ENCODE measurements around the gene SMAD7. TPM values are rescaled to one million over a fixed set of nuclear protein-coding genes. Genes with fewer than 3 reads are reported as not detected.
A peak's percentile ranks its signal among the peaks of the same experiment; 100 is the strongest.

Gene SMAD7
- polyA plus RNA-seq, 3 donors = 6.8 to 53.8 (median 18.1) TPM

DNA sequence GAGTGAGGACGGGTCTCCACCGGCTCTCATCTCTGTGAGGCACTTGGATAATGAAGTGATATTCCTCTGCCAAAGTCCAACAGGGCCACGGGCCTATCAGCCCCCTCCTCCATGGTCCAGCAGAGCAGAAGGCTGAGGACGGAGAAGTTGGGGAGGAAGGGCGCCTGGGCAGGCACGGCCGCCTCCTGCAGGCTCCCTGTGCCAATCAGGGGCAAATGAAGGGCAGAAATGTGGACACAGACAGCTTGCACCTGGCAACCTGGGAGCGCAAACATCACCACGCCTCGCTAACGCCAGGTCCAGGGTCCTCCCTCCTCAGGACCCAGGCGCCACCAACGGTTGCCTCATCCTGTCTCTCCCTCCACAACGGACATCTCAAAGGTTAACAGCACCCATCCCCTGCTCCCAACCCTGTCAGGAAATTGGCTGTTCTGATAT, 24.3 kb downstream of the SMAD7 start:
- H3K27ac ChIP-seq (ENCODE audit: low read depth, low read length) = no peak overlapping the region
- WGBS, 3 donors = 74 to 85% (median 81%) methylated on average over 14 of the region's 14 CpGs

DNA sequence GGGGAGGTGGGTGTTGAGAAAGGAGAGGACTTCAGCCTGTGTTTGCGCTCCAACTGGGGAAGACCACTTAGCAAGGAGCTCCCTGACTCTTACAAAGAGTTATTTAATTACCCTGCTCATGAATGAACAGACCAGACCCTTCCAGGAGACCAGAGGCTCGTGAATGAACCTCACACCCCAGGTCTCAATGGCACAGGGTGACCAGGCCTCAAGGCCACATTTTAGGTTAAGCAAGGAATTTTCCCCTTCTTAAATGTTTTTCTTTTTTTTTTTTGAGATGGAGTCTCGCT, 25.3 kb downstream of the SMAD7 start:
- H3K27ac ChIP-seq (ENCODE audit: low read depth, low read length) = no peak overlapping the region
- WGBS, 3 donors = 86 to 92% (median 90%) methylated on average over 3 of the region's 3 CpGs

DNA sequence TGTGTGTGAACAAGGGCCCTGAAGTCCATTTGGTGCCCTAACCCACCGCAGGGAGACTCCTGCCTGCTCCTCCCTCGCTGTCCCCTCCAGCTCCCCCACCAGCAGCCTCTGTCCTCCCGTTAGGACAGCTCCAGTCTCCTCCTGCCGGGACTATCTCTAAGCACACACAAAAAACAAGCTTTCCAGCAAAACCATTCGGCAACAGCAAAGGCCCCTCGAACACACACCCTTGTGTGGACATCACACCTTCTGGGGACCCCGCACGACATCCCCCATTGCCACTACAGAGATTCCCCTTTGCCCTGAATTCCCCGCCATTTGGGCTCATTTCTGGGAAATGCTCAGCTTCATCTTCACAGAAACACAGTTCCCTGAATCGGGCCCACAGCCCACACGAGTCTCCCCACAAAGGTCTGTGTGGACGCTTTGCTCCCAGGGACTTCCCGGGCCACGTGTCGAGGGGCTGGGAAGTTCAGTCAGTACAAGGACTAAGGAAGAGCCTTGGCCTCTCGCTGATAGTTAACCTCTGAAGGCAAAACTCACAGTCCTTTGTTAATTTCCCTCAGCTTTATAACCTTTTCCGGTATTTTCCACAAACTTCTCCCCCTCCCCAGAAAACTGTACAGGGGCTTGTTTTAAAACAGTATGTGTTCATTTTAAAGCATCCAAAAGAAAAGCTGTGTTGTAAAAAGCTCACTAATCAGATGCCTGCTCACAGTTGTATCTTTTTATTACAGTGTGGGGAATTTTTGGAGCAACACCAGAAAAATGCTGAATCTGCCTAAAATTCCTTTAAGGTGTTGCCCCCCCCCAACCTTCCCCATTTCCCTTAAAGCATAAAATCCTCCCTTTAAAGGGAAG, 25.9 kb downstream of the SMAD7 start:
- H3K27ac ChIP-seq (ENCODE audit: low read depth, low read length) = peak overlapping the region; percentile 29
- WGBS, 3 donors = 31 to 59% (median 48%) methylated on average over 17 of the region's 17 CpGs

DNA sequence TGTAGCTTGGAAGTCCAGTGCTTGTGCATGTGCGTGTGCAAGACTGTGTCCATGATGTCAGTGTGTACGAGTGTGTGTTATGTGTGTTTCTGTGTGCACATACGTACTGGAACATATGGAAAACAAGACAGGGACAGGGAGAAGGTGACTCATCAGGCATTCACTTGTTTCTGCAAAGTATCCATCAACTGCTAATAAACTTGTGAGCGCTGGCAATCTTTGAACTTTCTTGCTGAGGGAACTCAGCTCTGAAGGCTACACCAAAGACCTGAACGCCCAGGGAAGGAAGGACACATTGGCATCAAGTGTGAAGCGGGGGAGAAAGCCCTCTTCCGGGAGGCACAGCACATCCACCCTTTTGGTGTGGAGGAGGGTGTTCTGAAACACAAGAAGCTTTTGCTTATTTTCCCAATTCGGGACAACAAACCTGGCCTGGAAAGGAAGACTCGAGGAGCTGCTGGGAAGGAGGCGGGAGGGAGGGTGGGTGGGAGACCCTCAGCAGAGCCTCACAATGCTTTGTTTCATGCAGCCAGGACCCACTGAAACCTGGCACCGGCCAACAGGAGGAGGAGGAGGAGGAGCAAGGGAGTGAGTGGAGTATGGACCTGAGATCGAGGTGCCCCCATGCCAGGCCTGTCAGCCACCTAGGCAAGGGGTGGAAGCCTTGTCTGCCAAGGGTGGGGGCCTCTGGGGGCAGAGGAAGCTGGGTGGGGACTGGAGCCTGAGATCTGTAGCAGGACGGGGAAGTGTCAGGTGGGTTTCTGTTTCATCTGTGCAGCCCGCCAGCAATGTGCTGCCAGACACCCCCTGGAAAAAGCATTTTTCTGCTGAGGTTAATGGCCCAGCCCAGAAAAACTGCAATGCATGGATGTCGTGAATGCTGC, 26.8 kb downstream of the SMAD7 start:
- peak overlapping the region; percentile 28 for H3K27ac ChIP-seq (ENCODE audit: low read depth, low read length)
- WGBS, 3 donors = 62 to 78% (median 65%) methylated on average over 15 of the region's 15 CpGs

DNA sequence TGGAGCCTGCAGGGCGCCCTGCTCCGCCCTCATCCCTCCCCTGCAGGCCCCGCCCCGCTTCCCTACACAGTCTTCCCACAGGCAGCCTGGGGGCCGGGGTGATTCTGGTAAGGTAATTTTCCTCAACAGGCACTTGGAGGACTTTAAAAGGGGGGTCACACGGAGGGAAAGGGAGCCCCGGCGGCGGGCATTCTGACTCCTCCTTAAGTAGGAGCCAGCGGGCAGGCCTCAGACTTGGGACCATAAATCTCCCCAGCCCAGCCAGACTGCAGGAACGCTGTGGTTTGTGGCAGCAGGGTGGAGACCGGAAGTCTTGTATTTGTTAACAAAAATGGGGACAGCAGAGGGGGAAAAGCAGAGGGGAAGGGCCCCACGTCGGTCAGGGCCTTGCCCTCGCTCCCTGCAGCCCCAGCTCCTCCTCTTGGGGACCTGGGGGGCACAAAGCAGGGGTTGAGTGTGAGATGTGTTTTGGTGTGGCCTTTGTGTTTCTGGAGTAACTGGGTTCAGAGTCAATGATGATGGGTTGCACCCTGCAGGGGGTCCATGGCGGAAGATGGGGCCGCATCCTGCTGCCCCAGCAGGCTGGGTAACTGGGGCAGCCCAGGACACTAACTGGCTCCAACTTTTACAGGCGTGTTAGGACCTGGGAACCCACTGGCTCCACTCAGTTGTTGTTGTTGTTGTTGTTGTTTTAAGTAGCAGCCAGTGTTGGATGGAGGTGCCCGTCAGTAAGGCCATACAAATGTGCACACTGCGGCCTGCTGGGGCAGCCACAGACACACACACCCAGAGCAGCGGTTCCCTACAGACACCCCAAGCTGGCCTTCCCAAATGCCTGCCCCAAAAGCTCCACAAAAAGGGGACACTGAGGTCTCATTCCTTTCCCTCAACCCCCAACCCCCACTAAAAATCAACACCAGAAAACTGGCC, 27.7 kb downstream of the SMAD7 start:
- WGBS, 3 donors = 19 to 58% (median 23%) methylated on average over 20 to 21 of the region's 21 CpGs
- peak overlapping the region; percentile 19 for H3K27ac ChIP-seq (ENCODE audit: low read depth, low read length)

DNA sequence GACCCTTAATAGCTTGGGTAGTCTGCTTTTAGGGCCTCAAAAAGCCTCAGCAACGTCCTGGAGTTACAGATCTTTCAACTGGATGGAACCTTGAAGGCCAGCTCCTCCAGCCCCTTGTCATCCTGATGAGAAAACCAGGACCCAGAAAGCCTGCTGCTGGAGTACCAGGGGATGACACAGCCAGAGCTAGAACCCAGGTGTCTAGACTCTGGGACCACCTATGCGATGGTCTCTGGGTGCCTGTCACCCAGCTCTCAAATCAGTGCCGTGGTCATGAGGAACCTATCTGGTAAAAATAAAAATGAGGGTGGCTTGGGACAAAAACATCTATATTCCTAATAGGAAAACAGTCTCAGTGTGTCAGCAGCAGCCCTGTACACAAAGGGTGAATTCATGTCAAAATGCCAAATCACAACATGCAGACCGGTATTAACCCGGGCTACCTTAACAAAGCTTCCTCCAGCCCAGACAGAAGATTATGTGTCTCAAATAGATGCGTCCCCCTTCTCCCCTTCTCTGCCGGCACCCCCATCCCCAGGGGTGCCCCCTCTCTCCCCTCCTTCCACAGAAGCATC, 28.5 kb downstream of the SMAD7 start:
- no peak overlapping the region for H3K27ac ChIP-seq (ENCODE audit: low read depth, low read length)
- WGBS, 3 donors = 38 to 53% (median 39%) methylated on average over 7 of the region's 7 CpGs

DNA sequence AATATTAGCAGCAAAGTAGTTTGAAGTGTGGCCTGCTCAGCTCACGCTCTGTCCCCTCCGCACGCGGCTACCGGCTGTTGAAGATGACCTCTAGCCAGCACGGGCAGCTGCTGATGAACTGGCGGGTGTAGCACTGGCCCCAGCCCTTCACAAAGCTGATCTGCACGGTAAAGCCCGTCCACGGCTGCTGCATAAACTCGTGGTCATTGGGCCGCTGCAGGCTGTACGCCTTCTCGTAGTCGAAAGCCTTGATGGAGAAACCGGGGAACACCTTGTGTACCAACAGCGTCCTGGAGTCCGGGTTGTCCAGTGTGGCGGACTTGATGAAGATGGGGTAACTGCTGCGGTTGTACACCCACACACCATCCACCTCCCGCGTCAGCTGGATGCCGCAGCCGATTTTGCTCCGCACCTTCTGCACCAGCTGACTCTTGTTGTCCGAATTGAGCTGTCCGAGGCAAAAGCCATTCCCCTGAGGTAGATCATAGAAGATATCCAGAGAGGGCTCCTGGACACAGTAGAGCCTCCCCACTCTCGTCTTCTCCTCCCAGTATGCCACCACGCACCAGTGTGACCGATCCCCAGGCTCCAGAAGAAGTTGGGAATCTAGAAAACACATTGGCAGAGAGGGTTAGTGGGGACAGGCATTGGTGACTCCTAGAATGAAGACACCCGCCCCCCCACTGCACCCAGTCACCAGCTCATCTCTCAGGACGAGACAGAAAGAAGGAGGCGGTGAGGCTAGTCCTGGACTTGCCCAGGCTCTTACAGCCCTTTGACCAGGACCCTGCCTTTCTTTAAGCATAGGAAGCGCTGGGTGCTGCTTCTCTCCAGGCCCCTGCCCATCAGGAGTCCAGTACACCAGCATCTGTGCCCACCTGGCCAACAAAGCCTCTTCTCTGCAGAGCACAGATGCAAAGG, 29.2 kb downstream of the SMAD7 start:
- 92 to 96% (median 94%) methylated on average over 34 of the region's 34 CpGs for WGBS, 3 donors
- H3K27ac ChIP-seq (ENCODE audit: low read depth, low read length) = no peak overlapping the region

DNA sequence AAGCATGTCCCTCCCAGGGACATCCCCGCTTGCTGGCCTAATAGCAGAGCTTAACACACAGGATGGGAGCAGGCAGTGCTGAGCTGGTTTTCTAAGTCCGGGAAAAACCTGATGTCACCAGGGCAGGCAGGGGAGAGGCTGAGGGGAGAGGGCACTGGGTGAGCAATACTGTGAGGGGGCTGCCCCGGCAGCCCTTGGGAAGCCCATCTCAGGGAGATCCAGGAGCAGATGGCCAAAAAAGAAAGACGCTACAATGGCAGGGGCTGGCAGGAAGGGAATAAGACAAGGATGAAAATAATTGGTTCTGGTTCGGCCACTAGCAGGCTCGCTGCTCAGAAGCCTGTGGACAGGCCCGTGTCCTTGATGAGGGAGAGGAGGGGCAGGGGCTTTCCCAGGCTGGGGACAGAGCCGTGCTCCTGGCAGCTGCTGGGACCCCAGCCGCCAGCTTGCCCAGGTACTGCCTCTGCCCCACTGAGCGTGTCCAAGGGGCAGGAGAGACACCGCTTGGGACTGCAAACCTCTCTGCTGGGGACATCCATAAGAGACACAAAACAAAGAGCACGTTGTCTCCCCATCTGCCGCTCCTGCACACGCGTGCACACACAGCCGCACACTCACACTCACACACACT, 30.2 kb downstream of the SMAD7 start:
- WGBS, 3 donors = 71 to 93% (median 93%) methylated on average over 16 of the region's 16 CpGs
- no peak overlapping the region for H3K27ac ChIP-seq (ENCODE audit: low read depth, low read length)

DNA sequence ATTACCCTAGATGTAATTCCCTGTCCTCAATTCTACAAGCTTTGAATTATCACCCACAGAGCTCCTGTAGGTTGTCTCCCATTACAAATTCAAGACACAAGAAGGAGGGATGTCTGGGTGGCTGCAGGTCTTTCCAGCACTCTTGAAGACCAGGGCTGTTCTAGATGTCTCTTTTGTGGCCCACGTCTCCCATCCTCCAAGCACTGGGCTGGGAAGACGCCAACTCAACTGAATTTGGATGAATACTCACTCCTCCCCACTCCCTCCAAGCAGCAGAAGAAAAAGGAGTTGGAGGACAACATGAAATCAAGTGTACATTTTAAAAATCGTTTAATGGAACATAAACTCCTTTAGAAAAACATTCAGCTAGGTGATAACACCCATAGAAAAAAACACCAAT, 31.2 kb downstream of the SMAD7 start:
- WGBS, 3 donors = 65 to 75% (median 72%) methylated on average over 3 of the region's 3 CpGs
- H3K27ac ChIP-seq (ENCODE audit: low read depth, low read length) = no peak overlapping the region

DNA sequence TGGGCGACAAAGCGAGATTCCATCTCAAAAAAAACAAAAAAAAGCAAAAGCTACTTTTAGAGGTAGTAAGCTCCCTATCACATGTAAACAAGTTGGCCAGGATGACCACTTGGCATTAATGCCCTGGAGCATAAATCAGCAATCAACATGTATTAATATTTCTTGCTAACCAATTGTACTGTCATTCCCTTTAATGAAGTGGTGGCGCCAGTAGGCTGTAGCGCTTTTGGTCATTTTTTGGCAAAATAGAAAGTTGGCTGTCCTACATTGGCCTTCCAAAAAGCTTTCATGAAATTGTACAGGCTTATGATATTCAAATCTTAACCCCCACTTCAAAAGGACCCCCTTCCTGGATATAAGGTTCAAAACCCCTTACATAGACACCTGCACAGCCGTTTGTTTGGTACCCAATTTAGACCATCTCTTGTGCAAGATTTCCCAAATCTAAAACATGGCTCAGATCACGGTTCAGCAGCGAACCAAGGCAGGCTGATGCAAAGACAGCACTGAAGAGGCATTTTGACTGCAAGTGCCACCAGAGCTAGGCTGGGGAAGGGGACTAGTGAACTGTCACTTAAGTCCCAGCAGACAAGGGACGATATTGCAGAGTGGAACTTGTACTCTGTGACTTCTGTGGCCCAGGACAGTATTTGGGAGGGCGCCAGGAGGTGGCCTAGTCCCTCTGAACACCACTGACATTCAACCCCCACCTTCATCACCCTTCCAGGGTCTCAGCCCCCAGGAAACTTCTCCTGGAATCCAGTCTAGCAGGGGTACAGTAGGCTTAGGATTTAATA, 31.9 kb downstream of the SMAD7 start:
- no peak overlapping the region for H3K27ac ChIP-seq (ENCODE audit: low read depth, low read length)
- WGBS, 3 donors = 90 to 95% (median 94%) methylated on average over 9 of the region's 9 CpGs

DNA sequence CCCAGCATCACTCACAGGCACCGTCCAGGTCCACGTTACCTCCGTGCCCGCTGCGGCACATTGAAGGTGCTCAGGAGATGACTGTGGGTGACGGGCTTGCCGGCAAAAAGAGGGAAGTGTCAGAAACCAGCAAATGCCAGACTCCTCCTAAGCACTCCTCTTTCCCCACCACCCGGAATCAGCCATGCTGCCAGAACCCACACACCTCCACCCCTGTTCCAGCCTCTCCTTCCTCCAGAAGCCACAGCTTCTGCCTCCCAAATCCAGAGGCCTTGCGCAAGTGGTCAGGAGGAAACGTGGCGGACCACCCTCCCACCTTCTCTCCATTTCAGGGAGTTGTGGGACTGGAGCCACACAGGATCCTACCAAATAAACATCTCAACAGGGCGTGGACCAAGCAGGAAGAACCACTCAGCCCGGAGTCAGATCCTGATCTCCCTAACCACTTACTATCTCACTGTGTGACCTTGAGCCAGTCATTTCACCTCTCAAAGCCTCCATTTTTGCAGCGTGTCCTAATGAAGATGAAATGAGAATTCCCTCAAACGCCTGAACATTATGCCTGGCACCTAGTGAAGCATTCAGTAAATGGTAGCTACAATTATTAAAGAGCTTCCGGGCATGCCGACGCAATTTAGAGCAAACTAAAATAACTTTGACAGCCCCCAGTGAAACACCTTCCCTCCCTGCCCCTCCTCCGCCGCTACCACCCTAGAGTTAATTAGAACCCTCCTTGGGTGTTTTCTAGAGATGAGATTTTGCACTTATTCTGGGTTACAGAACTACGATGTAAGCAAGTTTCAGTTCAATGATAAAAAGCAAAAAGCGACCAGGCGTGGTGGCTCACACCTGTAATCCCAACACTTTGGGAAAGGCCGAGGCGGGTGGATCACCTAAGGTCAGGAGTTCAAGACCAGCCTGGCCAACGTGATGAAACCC, 32.9 kb downstream of the SMAD7 start:
- H3K27ac ChIP-seq (ENCODE audit: low read depth, low read length) = no peak overlapping the region

DNA sequence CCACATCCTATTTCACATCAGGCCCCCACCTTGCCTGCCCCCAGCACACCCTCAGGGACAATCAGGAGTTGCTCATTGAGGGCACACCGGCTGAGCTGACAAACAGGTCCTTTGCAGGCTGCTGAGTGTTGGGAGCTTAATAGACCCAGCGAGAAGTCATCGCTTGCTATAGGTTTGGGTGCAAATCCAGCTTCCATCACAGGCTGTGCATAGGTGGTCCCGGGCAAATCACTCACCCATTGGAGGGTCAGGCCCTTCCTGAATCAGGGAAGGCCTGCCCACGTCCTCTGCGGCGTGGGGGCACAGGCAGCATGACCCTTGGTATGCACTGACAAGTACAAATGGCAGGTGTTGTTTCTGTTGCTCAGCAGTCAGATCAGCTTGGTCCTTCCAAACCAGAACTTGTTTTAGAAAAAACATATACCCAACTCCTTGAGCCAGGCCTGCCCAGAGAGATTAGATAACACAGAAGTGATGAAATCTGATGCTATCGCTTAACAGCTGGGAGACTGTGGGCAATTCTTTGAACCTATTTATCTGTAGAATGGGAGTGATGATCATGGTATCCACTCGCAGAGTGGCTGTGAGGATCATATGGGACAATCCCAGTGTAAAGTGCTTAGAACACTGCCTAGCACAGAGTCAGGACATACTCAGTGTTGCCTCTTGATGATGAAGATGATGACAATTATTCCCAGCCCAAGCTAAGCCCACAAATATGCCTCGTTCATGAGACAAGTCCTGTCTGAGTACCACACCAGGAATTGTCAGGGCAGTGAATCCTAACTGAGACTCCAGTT, 34.9 kb downstream of the SMAD7 start:
- WGBS, 3 donors = 83 to 84% (median 83%) methylated on average over 10 of the region's 10 CpGs
- H3K27ac ChIP-seq (ENCODE audit: low read depth, low read length) = no peak overlapping the region

More for the DNA sequence above, 32.9 kb downstream of the SMAD7 start:
- WGBS, 3 donors = 77 to 86% (median 78%) methylated on average over 26 of the region's 26 CpGs

DNA sequence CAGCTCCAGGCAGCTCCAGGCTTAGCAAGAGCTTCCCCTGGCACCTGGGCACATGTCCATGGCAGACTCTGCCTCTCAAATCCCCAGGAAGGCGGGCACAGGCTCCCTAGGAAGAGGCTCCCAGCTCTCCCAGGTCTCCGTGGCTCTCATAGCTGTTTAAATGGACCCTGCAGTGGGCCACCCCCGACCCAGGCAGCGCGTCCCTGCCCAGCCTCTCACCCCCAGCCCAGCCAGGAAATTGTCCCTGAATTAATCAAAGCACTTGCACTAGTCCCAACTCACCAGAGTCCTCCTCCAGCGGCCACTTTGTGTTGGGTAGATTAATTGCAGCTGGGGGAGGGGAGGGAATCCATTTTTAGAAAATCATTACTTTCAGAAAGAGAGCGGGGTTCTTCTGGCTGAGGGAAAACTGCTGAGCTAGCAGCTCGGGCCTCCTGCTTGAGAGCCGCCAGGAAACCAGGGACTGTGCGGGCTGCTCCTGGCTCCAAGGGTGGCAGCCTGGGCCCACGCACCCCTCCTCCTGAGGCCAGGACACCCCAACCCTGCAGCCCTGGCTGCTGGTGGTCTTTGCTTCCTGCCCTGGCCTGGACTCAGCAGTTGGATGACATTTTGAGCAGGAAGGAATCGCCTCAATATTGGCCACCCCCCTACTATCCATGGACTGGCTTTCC, 36.0 kb downstream of the SMAD7 start:
- 60 to 72% (median 66%) methylated on average over 12 of the region's 12 CpGs for WGBS, 3 donors
- H3K27ac ChIP-seq (ENCODE audit: low read depth, low read length) = no peak overlapping the region

DNA sequence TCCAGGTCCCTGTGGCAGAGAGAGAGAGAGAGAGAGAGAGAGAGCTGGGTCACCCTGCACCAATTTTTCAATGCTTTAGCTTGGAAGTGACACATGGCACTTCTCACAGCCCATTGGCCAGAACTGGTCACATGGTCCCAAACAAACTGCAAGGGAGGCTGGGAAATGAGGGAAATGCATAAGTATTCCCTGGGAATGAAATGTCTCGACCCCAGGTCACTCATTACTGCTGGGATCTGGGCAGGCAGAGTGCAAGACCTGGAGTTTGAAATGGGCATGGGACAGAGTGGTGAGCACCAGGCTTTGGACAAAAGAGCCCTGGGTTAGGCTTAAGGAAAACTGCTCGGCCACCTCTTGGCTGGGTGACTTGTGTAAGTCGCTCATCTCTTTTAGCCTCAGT, 37.0 kb downstream of the SMAD7 start:
- 72 to 92% (median 90%) methylated on average over 3 of the region's 3 CpGs for WGBS, 3 donors

More for the DNA sequence above, 37.0 kb downstream of the SMAD7 start:
- no peak overlapping the region for H3K27ac ChIP-seq (ENCODE audit: low read depth, low read length)
